GM21737 (cell line): ENCODE results near the gene PCDHGA1.
"Not testable (repeated sequence)": the region's sequence is repeated elsewhere in the genome, so short reads cannot be mapped to it uniquely, and the experiment has no call there.

Experiments
- ATAC-seq: cut with Tn5 transposase; IDR thresholded peaks from one replicate; pipeline ENCODE4 v1.9.1; 2021; ENCODE audit warnings: mild to moderate bottlenecking, moderate library complexity; ENCODE audit not compliant: unreplicated experiment

Gene PCDHGA1

DNA sequence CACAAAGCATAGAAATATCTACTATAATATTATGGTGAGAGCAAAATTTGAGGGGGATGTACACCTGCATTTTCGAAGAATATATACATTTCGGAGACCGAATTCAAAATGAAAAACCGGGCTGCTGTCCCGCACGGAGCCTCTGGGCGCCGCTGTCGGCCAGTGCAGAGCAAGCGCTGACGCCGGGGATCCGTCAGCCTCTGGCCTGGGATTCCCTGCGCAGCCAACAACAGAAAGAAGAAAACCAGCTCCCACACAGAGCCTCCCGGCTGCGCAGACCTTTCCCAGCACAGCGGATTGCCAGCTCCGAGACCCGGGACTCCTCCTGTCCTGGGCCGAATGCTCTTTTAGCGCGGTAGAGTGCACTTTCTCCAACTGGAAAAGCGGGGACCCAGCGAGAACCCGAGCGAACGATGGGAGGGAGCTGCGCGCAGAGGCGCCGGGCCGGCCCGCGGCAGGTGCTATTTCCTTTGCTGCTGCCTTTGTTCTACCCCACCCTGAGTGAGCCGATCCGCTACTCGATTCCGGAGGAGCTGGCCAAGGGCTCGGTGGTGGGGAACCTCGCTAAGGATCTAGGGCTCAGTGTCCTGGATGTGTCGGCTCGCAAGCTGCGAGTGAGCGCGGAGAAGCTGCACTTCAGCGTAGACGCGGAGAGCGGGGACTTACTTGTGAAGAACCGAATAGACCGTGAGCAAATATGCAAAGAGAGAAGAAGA, 77.6 kb downstream of the PCDHGA1 start, which contains the start of gene PCDHGB6:
TSS of gene PCDHGB6 (plus strand) at position 232 of the 716 bp plus-strand sequence. CDS start at position 414, 182 bp downstream.
- ATAC-seq = not testable (repeated sequence)

DNA sequence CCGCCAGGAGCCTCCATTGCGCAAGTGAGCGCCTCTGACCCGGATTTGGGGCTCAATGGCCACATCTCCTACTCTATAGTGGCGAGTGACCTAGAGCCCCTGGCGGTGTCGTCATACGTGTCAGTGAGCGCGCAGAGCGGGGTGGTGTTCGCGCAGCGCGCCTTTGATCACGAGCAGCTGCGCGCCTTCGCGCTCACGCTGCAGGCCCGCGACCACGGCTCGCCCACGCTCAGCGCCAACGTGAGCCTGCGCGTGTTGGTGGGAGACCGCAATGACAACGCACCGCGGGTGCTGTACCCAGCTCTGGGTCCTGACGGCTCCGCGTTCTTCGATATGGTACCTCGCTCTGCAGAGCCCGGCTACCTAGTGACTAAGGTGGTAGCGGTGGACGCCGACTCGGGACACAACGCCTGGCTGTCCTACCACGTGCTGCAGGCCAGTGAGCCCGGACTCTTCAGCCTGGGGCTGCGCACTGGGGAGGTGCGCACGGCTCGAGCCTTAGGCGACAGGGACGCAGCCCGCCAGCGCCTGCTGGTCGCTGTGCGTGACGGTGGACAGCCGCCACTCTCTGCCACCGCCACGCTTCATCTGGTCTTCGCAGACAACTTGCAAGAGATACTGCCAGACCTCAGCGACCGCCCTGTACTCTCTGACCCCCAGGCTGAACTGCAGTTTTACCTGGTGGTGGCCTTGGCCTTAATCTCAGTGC, 79.4 kb downstream of the PCDHGA1 start:
- no peak for ATAC-seq

- ATAC-seq = no peak
These were observed 81.3 kb downstream of the PCDHGA1 start for GRCh38 chr5:141411575-141411974.

GRCh38 chr5:141412854-141413539, 82.7 kb downstream of the PCDHGA1 start, which contains the start of gene PCDHGA10:
TSS of gene PCDHGA10 (plus strand) at chr5:141412987. CDS start at chr5:141413176, 189 bp downstream.
- peak; percentile 62 for ATAC-seq

- ATAC-seq = no peak
These were observed 83.3 kb downstream of the PCDHGA1 start for GRCh38 chr5:141413540-141414069.

DNA sequence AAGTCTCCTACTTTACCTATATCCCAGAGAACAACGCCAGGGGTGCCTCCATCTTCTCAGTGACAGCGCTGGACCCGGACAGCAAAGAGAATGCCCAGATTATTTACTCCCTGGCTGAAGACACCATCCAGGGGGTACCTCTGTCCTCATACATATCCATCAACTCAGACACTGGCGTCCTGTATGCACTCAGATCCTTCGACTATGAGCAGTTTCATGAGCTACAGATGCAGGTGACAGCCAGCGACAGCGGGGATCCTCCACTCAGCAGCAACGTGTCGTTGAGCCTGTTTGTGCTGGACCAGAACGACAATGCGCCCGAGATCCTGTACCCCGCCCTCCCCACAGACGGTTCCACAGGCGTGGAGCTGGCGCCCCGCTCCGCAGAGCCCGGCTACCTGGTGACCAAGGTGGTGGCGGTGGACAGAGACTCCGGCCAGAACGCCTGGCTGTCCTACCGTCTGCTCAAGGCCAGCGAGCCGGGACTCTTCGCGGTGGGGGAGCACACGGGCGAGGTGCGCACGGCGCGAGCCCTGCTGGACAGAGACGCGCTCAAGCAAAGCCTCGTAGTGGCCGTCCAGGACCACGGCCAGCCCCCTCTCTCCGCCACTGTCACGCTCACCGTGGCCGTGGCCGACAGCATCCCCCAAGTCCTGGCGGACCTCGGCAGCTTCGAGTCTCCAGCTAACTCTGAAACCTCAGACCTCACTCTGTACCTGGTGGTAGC, 84.4 kb downstream of the PCDHGA1 start:
- not testable (repeated sequence) for ATAC-seq

- not testable (repeated sequence) for ATAC-seq
These were observed 84.9 kb downstream of the PCDHGA1 start for GRCh38 chr5:141415275-141415618.

GRCh38 chr5:141417494-141418172, 87.3 kb downstream of the PCDHGA1 start, which contains the start of gene PCDHGB7:
TSS of gene PCDHGB7 (plus strand) at chr5:141417677. CDS start at chr5:141417860, 183 bp downstream.
- ATAC-seq = peak; percentile 87

GRCh38 chr5:141419074-141419880, 89.0 kb downstream of the PCDHGA1 start:
- no peak for ATAC-seq

GRCh38 chr5:141420855-141421488, 90.7 kb downstream of the PCDHGA1 start, which contains the start of gene PCDHGA11:
TSS of gene PCDHGA11 (plus strand) at chr5:141421051. CDS start at chr5:141421228, 177 bp downstream.
- no peak for ATAC-seq

- ATAC-seq = no peak
These were observed 91.2 kb downstream of the PCDHGA1 start for GRCh38 chr5:141421489-141421855.

DNA sequence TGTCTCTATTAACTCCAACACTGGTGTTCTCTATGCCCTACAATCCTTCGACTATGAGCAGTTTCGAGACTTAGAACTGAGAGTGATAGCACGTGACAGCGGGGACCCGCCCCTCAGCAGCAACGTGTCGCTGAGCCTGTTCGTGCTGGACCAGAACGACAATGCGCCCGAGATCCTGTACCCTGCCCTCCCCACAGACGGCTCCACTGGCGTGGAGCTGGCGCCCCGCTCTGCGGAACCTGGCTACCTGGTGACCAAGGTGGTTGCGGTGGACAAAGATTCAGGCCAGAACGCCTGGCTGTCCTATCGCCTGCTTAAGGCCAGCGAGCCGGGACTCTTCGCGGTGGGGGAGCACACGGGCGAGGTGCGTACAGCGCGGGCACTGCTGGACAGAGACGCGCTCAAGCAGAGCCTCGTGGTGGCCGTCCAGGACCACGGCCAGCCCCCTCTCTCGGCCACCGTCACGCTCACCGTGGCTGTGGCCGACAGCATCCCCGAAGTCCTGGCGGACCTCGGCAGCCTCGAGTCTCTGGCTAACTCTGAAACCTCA, 92.5 kb downstream of the PCDHGA1 start:
- no peak for ATAC-seq

GRCh38 chr5:141427783-141428426, 97.6 kb downstream of the PCDHGA1 start:
- ATAC-seq = no peak

DNA sequence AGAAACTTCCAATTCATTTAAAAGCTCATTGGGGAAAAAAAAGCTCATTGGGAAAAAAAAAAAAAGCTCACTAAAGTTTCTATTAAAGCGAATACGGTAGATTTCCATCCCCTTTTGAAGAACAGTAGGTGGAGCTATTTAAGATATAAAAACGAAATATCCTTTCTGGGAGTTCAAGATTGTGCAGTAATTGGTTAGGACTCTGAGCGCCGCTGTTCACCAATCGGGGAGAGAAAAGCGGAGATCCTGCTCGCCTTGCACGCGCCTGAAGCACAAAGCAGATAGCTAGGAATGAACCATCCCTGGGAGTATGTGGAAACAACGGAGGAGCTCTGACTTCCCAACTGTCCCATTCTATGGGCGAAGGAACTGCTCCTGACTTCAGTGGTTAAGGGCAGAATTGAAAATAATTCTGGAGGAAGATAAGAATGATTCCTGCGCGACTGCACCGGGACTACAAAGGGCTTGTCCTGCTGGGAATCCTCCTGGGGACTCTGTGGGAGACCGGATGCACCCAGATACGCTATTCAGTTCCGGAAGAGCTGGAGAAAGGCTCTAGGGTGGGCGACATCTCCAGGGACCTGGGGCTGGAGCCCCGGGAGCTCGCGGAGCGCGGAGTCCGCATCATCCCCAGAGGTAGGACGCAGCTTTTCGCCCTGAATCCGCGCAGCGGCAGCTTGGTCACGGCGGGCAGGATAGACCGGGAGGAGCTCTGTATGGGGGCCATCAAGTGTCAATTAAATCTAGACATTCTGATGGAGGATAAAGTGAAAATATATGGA, 100.2 kb downstream of the PCDHGA1 start, which contains the start of gene PCDHGA12:
TSS of gene PCDHGA12 (plus strand) at position 176 of the 782 bp plus-strand sequence. CDS start at position 429, 253 bp downstream.
- ATAC-seq = peak; percentile 81

DNA sequence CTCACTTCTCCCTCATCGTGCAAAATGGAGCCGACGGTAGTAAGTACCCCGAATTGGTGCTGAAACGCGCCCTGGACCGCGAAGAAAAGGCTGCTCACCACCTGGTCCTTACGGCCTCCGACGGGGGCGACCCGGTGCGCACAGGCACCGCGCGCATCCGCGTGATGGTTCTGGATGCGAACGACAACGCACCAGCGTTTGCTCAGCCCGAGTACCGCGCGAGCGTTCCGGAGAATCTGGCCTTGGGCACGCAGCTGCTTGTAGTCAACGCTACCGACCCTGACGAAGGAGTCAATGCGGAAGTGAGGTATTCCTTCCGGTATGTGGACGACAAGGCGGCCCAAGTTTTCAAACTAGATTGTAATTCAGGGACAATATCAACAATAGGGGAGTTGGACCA, 101.0 kb downstream of the PCDHGA1 start:
- ATAC-seq = no peak

DNA sequence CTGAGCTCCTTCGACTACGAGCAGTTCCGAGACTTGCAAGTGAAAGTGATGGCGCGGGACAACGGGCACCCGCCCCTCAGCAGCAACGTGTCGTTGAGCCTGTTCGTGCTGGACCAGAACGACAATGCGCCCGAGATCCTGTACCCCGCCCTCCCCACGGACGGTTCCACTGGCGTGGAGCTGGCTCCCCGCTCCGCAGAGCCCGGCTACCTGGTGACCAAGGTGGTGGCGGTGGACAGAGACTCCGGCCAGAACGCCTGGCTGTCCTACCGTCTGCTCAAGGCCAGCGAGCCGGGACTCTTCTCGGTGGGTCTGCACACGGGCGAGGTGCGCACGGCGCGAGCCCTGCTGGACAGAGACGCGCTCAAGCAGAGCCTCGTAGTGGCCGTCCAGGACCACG, 102.0 kb downstream of the PCDHGA1 start:
- not testable (repeated sequence) for ATAC-seq

DNA sequence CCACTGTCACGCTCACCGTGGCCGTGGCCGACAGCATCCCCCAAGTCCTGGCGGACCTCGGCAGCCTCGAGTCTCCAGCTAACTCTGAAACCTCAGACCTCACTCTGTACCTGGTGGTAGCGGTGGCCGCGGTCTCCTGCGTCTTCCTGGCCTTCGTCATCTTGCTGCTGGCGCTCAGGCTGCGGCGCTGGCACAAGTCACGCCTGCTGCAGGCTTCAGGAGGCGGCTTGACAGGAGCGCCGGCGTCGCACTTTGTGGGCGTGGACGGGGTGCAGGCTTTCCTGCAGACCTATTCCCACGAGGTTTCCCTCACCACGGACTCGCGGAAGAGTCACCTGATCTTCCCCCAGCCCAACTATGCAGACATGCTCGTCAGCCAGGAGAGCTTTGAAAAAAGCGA, 102.4 kb downstream of the PCDHGA1 start:
- ATAC-seq = not testable (repeated sequence)
